Muscle layer of colon (tissue), 2 donors: ENCODE measurements around the gene EIF4G1.

Source experiments
- H3K27ac ChIP-seq: one replicate; pipeline ENCODE4 v1.7.0; 2013; ENCODE audit warnings: low read depth, mild to moderate bottlenecking, low read length, moderate library complexity
- H3K27me3 ChIP-seq, 2 donors: one replicate each; pipeline ENCODE4 v1.7.0; 2013; ENCODE audit warnings: low read length in 2 of 2, mild to moderate bottlenecking in 2 of 2; ENCODE audit not compliant: insufficient read depth in 2 of 2, control insufficient read depth in 1 of 2
- H3K36me3 ChIP-seq: one replicate; pipeline ENCODE4 v1.7.0; 2013; ENCODE audit warnings: mild to moderate bottlenecking, low read length; ENCODE audit not compliant: insufficient read depth
- H3K4me1 ChIP-seq: one replicate; pipeline ENCODE4 v1.7.0; 2013; ENCODE audit warnings: mild to moderate bottlenecking, low read length; ENCODE audit not compliant: insufficient read depth
- H3K4me3 ChIP-seq, 2 donors: one replicate each; pipeline ENCODE4 v1.7.0; 2013; ENCODE audit warnings: low read length in 2 of 2, low read depth in 1 of 2, mild to moderate bottlenecking in 1 of 2, moderate library complexity in 1 of 2
- H3K9ac ChIP-seq: one replicate; pipeline ENCODE4 v1.7.0; 2013; ENCODE audit warnings: low read length
- H3K9me3 ChIP-seq: one replicate; pipeline ENCODE4 v1.7.0; 2013; ENCODE audit warnings: mild to moderate bottlenecking, low read length
- donor health status: abdominal sarcoma.
- donor health status: Adenocarcinoma of cecum.

EIF4G1 gene

GRCh38 chr3:184323696-184324095 is 9.3 kb downstream of the EIF4G1 start:
- H3K9ac ChIP-seq: no peak overlapping the region
- H3K4me3 ChIP-seq: no peak overlapping the region
- no peaks in the 10 kb centered on the region for H3K9me3 ChIP-seq
- H3K4me1 ChIP-seq: peaks cover 26% of the 10 kb centered on the region
- no peak overlapping the region for H3K27ac ChIP-seq
- peaks cover 84% of the 10 kb centered on the region for H3K36me3 ChIP-seq
- H3K27me3 ChIP-seq: no peaks in the 10 kb centered on the region

DNA sequence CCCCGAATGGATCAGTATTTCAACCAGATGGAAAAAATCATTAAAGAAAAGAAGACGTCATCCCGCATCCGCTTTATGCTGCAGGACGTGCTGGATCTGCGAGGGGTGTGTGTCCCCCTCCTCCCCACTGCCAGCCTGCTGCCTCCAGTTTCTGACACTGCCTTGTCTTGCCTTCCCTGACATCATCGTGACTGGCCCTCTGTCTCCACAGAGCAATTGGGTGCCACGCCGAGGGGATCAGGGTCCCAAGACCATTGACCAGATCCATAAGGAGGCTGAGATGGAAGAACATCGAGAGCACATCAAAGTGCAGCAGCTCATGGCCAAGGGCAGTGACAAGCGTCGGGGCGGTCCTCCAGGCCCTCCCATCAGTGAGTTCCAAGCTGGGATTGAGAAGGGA is 10.9 kb downstream of the EIF4G1 start:
- H3K27me3 ChIP-seq: no peaks in the 10 kb centered on the region
- H3K36me3 ChIP-seq: peaks cover 100% of the 10 kb centered on the region
- H3K4me1 ChIP-seq: peaks cover 13% of the 10 kb centered on the region
- no peaks in the 10 kb centered on the region for H3K9me3 ChIP-seq
- H3K27ac ChIP-seq: no peak overlapping the region
- H3K4me3 ChIP-seq: no peak overlapping the region
- no peak overlapping the region for H3K9ac ChIP-seq

DNA sequence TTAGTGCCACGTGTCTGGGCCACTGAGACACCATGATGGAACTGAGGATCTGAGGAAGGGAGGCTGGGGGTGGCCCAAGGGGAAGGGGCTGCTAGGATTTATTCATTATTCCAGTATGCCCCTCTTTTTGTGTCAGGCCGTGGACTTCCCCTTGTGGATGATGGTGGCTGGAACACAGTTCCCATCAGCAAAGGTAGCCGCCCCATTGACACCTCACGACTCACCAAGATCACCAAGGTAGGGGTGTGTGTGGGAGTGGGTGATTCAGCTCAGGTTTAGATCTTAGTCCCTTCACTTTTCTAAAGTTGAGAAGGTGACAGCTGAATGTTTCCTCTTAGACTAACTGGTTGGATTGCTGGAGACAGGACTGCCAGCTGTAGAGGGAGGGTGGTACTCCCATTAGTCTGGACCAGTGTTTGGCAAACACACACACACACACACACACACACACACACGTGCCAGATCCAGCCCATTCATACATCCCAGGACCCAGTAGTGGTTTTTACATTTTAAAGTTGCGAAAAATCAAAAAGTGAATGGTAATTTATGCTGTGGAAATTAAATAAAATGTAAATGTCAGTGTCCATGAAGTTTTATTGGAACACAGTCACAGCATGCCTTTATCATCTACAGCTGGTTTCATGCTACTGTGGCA is 11.4 kb downstream of the EIF4G1 start:
- no peak overlapping the region for H3K4me3 ChIP-seq
- H3K9ac ChIP-seq: no peak overlapping the region
- peaks cover 7% of the 10 kb centered on the region for H3K4me1 ChIP-seq
- no peaks in the 10 kb centered on the region for H3K9me3 ChIP-seq
- no peak overlapping the region for H3K27ac ChIP-seq
- peaks cover 98% of the 10 kb centered on the region for H3K36me3 ChIP-seq
- no peaks in the 10 kb centered on the region for H3K27me3 ChIP-seq

GRCh38 chr3:184327171-184327570 is 12.8 kb downstream of the EIF4G1 start:
- Histone ChIP-seq H3K4me3 (no peak overlapping the region), H3K4me1 (no peaks in the 10 kb centered on the region), H3K9me3 (no peaks in the 10 kb centered on the region), H3K9ac (no peak overlapping the region), H3K27ac (no peak overlapping the region), H3K36me3 (peaks cover 98% of the 10 kb centered on the region), H3K27me3 (no peaks in the 10 kb centered on the region)

- Histone ChIP-seq H3K9me3 (no peaks in the 10 kb centered on the region), H3K4me3 (no peak overlapping the region), H3K27ac (no peak overlapping the region), H3K9ac (no peak overlapping the region), H3K36me3 (peaks cover 98% of the 10 kb centered on the region), H3K4me1 (no peaks in the 10 kb centered on the region), H3K27me3 (no peaks in the 10 kb centered on the region)
Observed at GRCh38 chr3:184328516-184328915, 14.1 kb downstream of the EIF4G1 start.

DNA sequence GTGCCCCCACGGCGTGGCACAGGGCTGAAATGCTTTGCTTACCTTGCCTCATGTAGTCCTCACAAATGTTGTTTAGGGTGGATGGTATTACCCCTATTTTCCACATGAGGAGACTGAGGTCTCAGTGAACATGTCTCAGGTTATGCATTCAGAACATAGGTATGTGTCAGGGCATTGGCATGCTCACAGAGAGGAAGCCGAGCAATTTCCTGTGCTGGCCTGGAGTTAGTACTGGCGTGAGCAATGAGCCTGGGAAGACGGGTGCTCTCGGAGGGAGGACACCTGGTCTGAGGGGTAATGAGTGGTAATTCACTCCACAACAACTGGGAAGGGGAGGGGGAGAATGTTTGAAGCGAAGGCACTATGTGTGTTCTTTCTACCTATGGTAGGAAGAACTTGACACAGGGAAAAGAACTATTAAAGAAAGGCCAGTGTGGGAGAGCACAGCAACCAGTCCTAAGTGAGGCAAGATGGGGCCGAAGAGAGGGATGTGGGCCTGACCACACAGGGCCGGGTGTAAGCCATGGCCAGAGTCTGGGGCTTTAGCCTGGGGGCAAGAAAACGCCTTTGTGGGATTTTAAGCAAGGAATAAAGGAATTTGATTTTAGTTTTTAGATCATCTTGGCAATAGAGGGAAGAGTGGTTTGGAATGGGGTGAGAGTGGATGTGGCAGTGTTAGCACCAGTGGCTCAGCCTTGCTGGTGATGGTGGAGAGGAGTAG is 18.1 kb downstream of the EIF4G1 start:
- no peak overlapping the region for H3K9ac ChIP-seq
- no peak overlapping the region for H3K4me3 ChIP-seq
- H3K27me3 ChIP-seq: no peaks in the 10 kb centered on the region
- peaks cover 13% of the 10 kb centered on the region for H3K4me1 ChIP-seq
- H3K27ac ChIP-seq: no peak overlapping the region
- peaks cover 75% of the 10 kb centered on the region for H3K36me3 ChIP-seq
- H3K9me3 ChIP-seq: no peaks in the 10 kb centered on the region

DNA sequence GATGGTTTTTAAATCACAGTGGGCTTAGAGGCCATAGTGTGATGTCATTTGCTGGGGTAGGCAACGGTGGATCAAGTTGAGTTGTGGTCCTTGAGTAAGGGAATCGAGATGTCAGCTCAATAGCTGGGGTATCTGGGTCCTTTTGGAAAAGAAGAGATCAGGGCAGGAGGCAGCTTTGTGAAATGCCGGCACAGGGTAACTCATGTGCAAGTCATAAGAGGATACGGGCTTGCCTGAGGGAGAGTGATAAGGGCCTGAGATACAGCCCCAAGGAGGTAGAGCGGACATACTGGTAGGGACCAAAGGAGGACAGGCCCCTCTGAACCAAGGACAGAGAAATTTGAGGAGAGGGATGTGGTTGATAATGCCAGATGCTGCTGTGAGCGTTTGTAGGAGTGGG is 18.8 kb downstream of the EIF4G1 start:
- peaks cover 69% of the 10 kb centered on the region for H3K36me3 ChIP-seq
- no peaks in the 10 kb centered on the region for H3K9me3 ChIP-seq
- peaks cover 19% of the 10 kb centered on the region for H3K4me1 ChIP-seq
- no peaks in the 10 kb centered on the region for H3K27me3 ChIP-seq
- no peak overlapping the region for H3K4me3 ChIP-seq
- H3K9ac ChIP-seq: no peak overlapping the region
- H3K27ac ChIP-seq: no peak overlapping the region

- Histone ChIP-seq H3K36me3 (peaks cover 64% of the 10 kb centered on the region), H3K4me3 (no peak overlapping the region), H3K9me3 (no peaks in the 10 kb centered on the region), H3K9ac (no peak overlapping the region), H3K4me1 (peaks cover 22% of the 10 kb centered on the region), H3K27ac (no peak overlapping the region), H3K27me3 (no peaks in the 10 kb centered on the region)
Observed at GRCh38 chr3:184333700-184334099, 19.3 kb downstream of the EIF4G1 start.

DNA sequence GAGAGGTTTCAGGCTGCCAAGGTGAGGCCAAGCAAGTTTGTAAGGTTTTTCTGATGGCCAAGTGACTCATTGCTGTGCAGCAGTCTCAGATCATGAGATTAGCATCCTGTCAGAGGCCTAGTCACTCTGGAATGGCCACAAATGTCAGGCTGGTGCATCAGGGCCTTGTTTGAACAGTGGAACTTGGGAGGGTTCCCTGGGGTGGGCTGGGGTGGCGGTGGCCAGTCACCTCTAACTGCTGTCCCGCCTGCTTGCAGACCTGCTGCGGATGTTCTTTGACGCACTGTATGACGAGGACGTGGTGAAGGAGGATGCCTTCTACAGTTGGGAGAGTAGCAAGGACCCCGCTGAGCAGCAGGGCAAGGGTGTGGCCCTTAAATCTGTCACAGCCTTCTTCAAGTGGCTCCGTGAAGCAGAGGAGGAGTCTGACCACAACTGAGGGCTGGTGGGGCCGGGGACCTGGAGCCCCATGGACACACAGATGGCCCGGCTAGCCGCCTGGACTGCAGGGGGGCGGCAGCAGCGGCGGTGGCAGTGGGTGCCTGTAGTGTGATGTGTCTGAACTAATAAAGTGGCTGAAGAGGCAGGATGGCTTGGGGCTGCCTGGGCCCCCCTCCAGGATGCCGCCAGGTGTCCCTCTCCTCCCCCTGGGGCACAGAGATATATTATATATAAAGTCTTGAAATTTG is 20.2 kb downstream of the EIF4G1 start:
- peak overlapping the region; percentile 86 for H3K27ac ChIP-seq
- H3K4me1 ChIP-seq: peaks cover 32% of the 10 kb centered on the region
- peaks cover 55% of the 10 kb centered on the region for H3K36me3 ChIP-seq
- no peaks in the 10 kb centered on the region for H3K27me3 ChIP-seq
- H3K9ac ChIP-seq: no peak overlapping the region
- H3K4me3 ChIP-seq: no peak overlapping the region
- no peaks in the 10 kb centered on the region for H3K9me3 ChIP-seq

GRCh38 chr3:184335291-184335660 is 20.9 kb downstream of the EIF4G1 start:
- H3K27me3 ChIP-seq: no peaks in the 10 kb centered on the region
- H3K36me3 ChIP-seq: peaks cover 48% of the 10 kb centered on the region
- no peaks in the 10 kb centered on the region for H3K9me3 ChIP-seq
- H3K27ac ChIP-seq: peak overlapping the region; percentile 86
- peak overlapping the region; percentile 27 for H3K9ac ChIP-seq
- H3K4me3 ChIP-seq: peak overlapping the region in 1 of 2 donors; percentile 87
- H3K4me1 ChIP-seq: peaks cover 34% of the 10 kb centered on the region

GRCh38 chr3:184335661-184336546 is 21.5 kb downstream of the EIF4G1 start:
- peaks cover 34% of the 10 kb centered on the region for H3K4me1 ChIP-seq
- peak overlapping the region; percentile 86 for H3K27ac ChIP-seq
- H3K36me3 ChIP-seq: peaks cover 44% of the 10 kb centered on the region
- peak overlapping the region; percentile 98 for H3K9ac ChIP-seq
- no peaks in the 10 kb centered on the region for H3K9me3 ChIP-seq
- H3K27me3 ChIP-seq: no peaks in the 10 kb centered on the region
- peak overlapping the region; percentile 82 to 87 for H3K4me3 ChIP-seq
